GM12878 (cell line): ENCODE results near the gene OR2A12. TPM values are rescaled to one million over a fixed set of nuclear protein-coding genes. Genes with fewer than 3 reads are reported as not detected.

ENCODE experiments used
- ATAC-seq: fragments of 200-7000 bp; cut with Tn5 transposase; 3 replicates; pipeline ENCODE4 v1.9.1; 2020; ENCODE audit warnings: mild to moderate bottlenecking, moderate library complexity
- BruUV-seq: library from RNA; stranded (reverse); fragments of 400-500 nt; replicated peaks from 2 replicates; lab custom pipeline; 2021; lab: Mats Ljungman, UMichigan
- CTCF ChIA-PET: fragments of 300-600 bp; sonication (Branson Sonifier 250); formaldehyde crosslinking; extraction: SDS; loops from one replicate; lab custom pipeline; 2021; ENCODE audit warnings: inconsistent platforms; lab: Yijun Ruan, JAX
- POLR2A ChIA-PET: fragments of 350-600 bp; formaldehyde crosslinking; extraction: SDS; loops from one replicate; lab custom pipeline; 2021; ENCODE audit warnings: inconsistent platforms; lab: Charles Lee
- RAD21 ChIA-PET: fragments of 300-600 bp; sonication (Branson Sonifier 250); formaldehyde crosslinking; loops from one replicate; lab custom pipeline; 2023; ENCODE audit warnings: antibody characterized with exemption; ENCODE audit not compliant: unreplicated experiment; lab: Charles Lee
- SMC1A ChIA-PET: fragments of 300-600 bp; sonication (Branson Sonifier 250); formaldehyde crosslinking; loops from one replicate; lab custom pipeline; 2023; ENCODE audit not compliant: unreplicated experiment, uncharacterized antibody; lab: Charles Lee
- DNase-seq: peaks from one replicate; pipeline ENCODE4 v3.0.0-alpha.2; 2011; ENCODE audit warnings: low read depth, low spot score
- FAIRE-seq: peaks from 3 replicates; lab custom pipeline; 2011; peaks lifted over from hg19 to GRCh38; lab: Jason Lieb, UNC
- H2AFZ ChIP-seq: 2 replicates; pipeline ENCODE4 v1.6.0; 2011; ENCODE audit warnings: low read depth, low read length, control low read depth; ENCODE audit not compliant: control insufficient read depth
- H3K27ac ChIP-seq: 2 replicates; pipeline ENCODE4 v1.5.1; 2011; ENCODE audit warnings: control low read depth; ENCODE audit not compliant: control insufficient read depth, insufficient read depth
- H3K27me3 ChIP-seq, 2 experiments: replicated peaks in 1 of 2; 2 replicates each; pipeline versions ENCODE4 v1.6.0 to v1.6.1; 2011; ENCODE audit warnings: low read length in 1 of 2; ENCODE audit not compliant: control insufficient read depth in 2 of 2, insufficient read depth in 2 of 2
- H3K36me3 ChIP-seq, 2 experiments: 2 replicates each; pipeline ENCODE4 v1.5.1; 2011; ENCODE audit warnings: low read length in 1 of 2; ENCODE audit not compliant: control insufficient read depth in 2 of 2, insufficient read depth in 2 of 2
- H3K4me1 ChIP-seq: 2 replicates; pipeline ENCODE4 v1.6.1; 2011; ENCODE audit warnings: mild to moderate bottlenecking, low read length, moderate library complexity, mixed read lengths; ENCODE audit not compliant: control insufficient read depth, insufficient read depth
- H3K4me2 ChIP-seq: 2 replicates; pipeline ENCODE4 v1.6.0; 2011; ENCODE audit warnings: control low read depth; ENCODE audit not compliant: control insufficient read depth, insufficient read depth
- H3K4me3 ChIP-seq: fragments of 200-600 bp; sonication (generic); 2 replicates; pipeline ENCODE4 v1.5.1; 2016
- H3K79me2 ChIP-seq: 2 replicates; pipeline ENCODE4 v1.6.0; 2011; ENCODE audit warnings: low read length; ENCODE audit not compliant: control insufficient read depth, insufficient read depth
- H3K9ac ChIP-seq: 2 replicates; pipeline ENCODE4 v1.8.0; 2011; ENCODE audit warnings: low read length, control low read depth, mixed read lengths; ENCODE audit not compliant: control insufficient read depth, insufficient read depth
- H3K9me3 ChIP-seq: replicated peaks from 3 replicates; pipeline ENCODE4 v1.5.1; 2011; ENCODE audit warnings: mild to moderate bottlenecking, low read length; ENCODE audit not compliant: control insufficient read depth, insufficient read depth
- H4K20me1 ChIP-seq: 2 replicates; pipeline ENCODE4 v1.6.0; 2011; ENCODE audit not compliant: control insufficient read depth, insufficient read depth
- ASH2L ChIP-seq: fragments of 300-600, 200-600 bp; sonication (generic); IDR thresholded peaks from 2 replicates; pipeline ENCODE4 v1.6.1; 2017; ENCODE audit warnings: low read depth, mild to moderate bottlenecking, borderline replicate concordance
- GABPA ChIP-seq: IDR thresholded peaks from 2 replicates; pipeline ENCODE4 v1.6.1; 2014; ENCODE audit warnings: antibody characterized with exemption, low read depth, mild to moderate bottlenecking, inconsistent platforms
- HDAC6 ChIP-seq: fragments of 200-600 bp; sonication (generic); IDR thresholded peaks from one replicate; pipeline ENCODE4 v1.8.0; 2017; ENCODE audit warnings: antibody characterized with exemption; ENCODE audit not compliant: unreplicated experiment
- NFYA ChIP-seq: IDR thresholded peaks from 2 replicates; pipeline ENCODE4 v1.6.1; 2011; ENCODE audit warnings: low read depth, mild to moderate bottlenecking, low read length, improper control_type of control experiment, borderline replicate concordance
- POLR2A ChIP-seq: IDR thresholded peaks from 2 replicates; pipeline ENCODE4 v1.6.1; 2011; ENCODE audit warnings: low read depth, mild to moderate bottlenecking, low read length
- SIN3A ChIP-seq: IDR thresholded peaks from 2 replicates; pipeline ENCODE4 v1.6.1; 2012; ENCODE audit warnings: low read depth, low read length, improper control_type of control experiment
- SPI1 ChIP-seq: IDR thresholded peaks from 2 replicates; pipeline ENCODE4 v1.6.1; 2011; ENCODE audit warnings: low read depth, mild to moderate bottlenecking, low read length, moderate library complexity, borderline replicate concordance; ENCODE audit not compliant: insufficient read depth
- SREBF2 ChIP-seq: IDR thresholded peaks from 2 replicates; pipeline ENCODE4 v1.6.1; 2012; ENCODE audit warnings: mild to moderate bottlenecking, low read length
- STAT3 ChIP-seq: IDR thresholded peaks from 2 replicates; pipeline ENCODE4 v1.6.1; 2011; ENCODE audit warnings: low read depth, low read length, improper control_type of control experiment
- SUZ12 ChIP-seq: fragments of 200-600 bp; sonication (generic); IDR thresholded peaks from one replicate; pipeline ENCODE4 v1.6.1; 2018; ENCODE audit warnings: antibody characterized with exemption, mild to moderate bottlenecking; ENCODE audit not compliant: unreplicated experiment
- TAF1 ChIP-seq: IDR thresholded peaks from 2 replicates; pipeline ENCODE4 v1.6.1; 2011; ENCODE audit warnings: mild to moderate bottlenecking, low read depth, low read length, borderline replicate concordance
- WGBS: methylation state at CpG from one replicate; pipeline ENCODE4 v1.1.6; 2016; ENCODE audit warnings: low lambda C conversion rate; ENCODE audit not compliant: insufficient replicate concordance, insufficient coverage; ENCODE audit errors: missing lambda C conversion rate; 5-methylcytosine and 5-hydroxymethylcytosine counted together
- in situ Hi-C: fragments of 300-500 bp; cut with MboI; formaldehyde crosslinking; loops from 9 replicates; pipeline ENCODE4 v1.14.3; 2018; ENCODE audit warnings: mixed read lengths
- intact Hi-C: fragments of 100-400 bp; cut with micrococcal nuclease; formaldehyde crosslinking; loops from one replicate; pipeline ENCODE4 v1.14.2; 2022; ENCODE audit not compliant: unreplicated experiment
- polyA plus RNA-seq, 11 experiments: library from polyadenylated mRNA; depleted of rRNA in 4 of 11; unstranded in 6 of 11; stranded (reverse) in 5 of 11; fragments of >200 nt; fragmentation: Nextera tagmentation in 4 of 11; fragmentation: Illumina TruSeq in 1 of 11; extraction: Ambion mirVana in 4 of 11; extraction: Trizol in 1 of 11; gene quantifications; 1 replicate in 1 of 11; 2 replicates in 10 of 11; pipeline versions ENCODE4 v1.2.1 to v1.2.3, GENCODE V29; 2011 to 2016; ENCODE audit warnings: inconsistent platforms in 2 of 11, missing spikeins in 2 of 11, low read depth in 1 of 11
- total RNA-seq, 4 experiments: library from RNA; depleted of rRNA in 3 of 4; stranded (reverse); fragments of >200 nt in 3 of 4; fragmentation: Illumina TruSeq in 1 of 4; extraction: Trizol in 1 of 4; gene quantifications; 2 replicates each; pipeline versions ENCODE4 v1.2.1 to v1.2.3, GENCODE V29; 2013 to 2021
- TF ChIP-seq, protein P1 (sequence below): fragments of 450-650 bp; IDR thresholded peaks from 2 replicates; pipeline ENCODE4 v1.6.1; 2018; ENCODE audit warnings: borderline replicate concordance, mild to moderate bottlenecking; ENCODE audit not compliant: partially characterized antibody
- TF ChIP-seq, protein P2 (sequence below): fragments of 150-350 bp; IDR thresholded peaks from 2 replicates; pipeline ENCODE4 v1.6.1; 2014; ENCODE audit warnings: mild to moderate bottlenecking, low read depth, low read length

The OR2A12 gene
- total and polyA plus RNA-seq, 10 of the 15 experiments (the other 5 are each of a cell fraction or from before 2014, with no cell fraction given): not detected

DNA sequence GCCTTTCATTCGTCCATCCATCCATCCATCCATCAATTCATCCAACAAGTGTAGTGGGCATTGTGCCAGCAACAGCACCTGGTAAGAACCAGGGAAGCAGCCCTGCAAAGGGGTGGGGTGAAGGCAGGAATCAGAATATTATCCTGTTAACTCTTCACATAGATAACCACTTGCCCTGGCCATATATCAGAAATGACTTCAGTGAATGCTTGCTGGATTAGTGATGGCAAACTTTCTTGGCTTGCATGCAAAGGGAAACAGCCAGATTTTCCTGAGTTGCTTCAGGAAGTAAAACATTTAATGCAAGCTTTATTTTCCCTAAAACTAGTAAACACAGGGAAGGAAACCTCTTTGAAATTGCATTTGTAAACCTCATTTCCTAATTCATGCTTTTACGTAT, 36.6 kb upstream of the OR2A12 start:
- SMC1A ChIA-PET: no interaction called here
- RAD21 ChIA-PET: no interaction called here
- CTCF ChIA-PET: no interaction called here

More for the DNA sequence above, 36.6 kb upstream of the OR2A12 start:
- Histone ChIP-seq H3K4me2 (no peak overlapping the region), H3K27ac (no peak overlapping the region), H2AFZ (no peak overlapping the region), H3K27me3 (no peaks in the 10 kb centered on the region; a peak in 1 of 4 replicates), H3K9ac (no peak overlapping the region), H3K4me1 (no peaks in the 10 kb centered on the region), H3K36me3 (no peaks in the 10 kb centered on the region), H4K20me1 (no peaks in the 10 kb centered on the region)
- in situ Hi-C loops: no loop called here
- FAIRE-seq: no peak
- POLR2A ChIA-PET: no interaction called here
- DNase-seq: no peak
- BruUV-seq: no TSS peak
- ATAC-seq: no peak
- 41% methylated on average over 2 of the region's 2 CpGs for WGBS
- TF ChIP-seq NFYA: no peak
- no peak for TF ChIP-seq SIN3A
- no peak for TF ChIP-seq HDAC6
- no peak for TF ChIP-seq SREBF2
- no peak for TF ChIP-seq STAT3
- no peak for TF ChIP-seq TAF1
- TF ChIP-seq, protein P1, sequence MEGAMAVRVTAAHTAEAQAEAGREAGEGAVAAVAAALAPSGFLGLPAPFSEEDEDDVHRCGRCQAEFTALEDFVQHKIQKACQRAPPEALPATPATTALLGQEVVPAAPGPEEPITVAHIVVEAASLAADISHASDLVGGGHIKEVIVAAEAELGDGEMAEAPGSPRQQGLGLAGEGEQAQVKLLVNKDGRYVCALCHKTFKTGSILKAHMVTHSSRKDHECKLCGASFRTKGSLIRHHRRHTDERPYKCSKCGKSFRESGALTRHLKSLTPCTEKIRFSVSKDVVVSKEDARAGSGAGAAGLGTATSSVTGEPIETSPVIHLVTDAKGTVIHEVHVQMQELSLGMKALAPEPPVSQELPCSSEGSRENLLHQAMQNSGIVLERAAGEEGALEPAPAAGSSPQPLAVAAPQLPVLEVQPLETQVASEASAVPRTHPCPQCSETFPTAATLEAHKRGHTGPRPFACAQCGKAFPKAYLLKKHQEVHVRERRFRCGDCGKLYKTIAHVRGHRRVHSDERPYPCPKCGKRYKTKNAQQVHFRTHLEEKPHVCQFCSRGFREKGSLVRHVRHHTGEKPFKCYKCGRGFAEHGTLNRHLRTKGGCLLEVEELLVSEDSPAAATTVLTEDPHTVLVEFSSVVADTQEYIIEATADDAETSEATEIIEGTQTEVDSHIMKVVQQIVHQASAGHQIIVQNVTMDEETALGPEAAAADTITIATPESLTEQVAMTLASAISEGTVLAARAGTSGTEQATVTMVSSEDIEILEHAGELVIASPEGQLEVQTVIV: no peak
- TF ChIP-seq SPI1: no peak
- TF ChIP-seq POLR2A: no peak
- TF ChIP-seq SUZ12: no peak
- TF ChIP-seq GABPA: no peak
- no peak for TF ChIP-seq ASH2L
- TF ChIP-seq, protein P2, sequence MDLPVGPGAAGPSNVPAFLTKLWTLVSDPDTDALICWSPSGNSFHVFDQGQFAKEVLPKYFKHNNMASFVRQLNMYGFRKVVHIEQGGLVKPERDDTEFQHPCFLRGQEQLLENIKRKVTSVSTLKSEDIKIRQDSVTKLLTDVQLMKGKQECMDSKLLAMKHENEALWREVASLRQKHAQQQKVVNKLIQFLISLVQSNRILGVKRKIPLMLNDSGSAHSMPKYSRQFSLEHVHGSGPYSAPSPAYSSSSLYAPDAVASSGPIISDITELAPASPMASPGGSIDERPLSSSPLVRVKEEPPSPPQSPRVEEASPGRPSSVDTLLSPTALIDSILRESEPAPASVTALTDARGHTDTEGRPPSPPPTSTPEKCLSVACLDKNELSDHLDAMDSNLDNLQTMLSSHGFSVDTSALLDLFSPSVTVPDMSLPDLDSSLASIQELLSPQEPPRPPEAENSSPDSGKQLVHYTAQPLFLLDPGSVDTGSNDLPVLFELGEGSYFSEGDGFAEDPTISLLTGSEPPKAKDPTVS: no peak
- TF ChIP-seq, all 136 proteins: peak for 0
- Histone ChIP-seq H3K4me3 (no peak overlapping the region), H3K9me3 (no peaks in the 10 kb centered on the region), H3K79me2 (no peaks in the 10 kb centered on the region)
- intact Hi-C loops: no loop called here
